A549 (cell line): ENCODE results near the gene NXF2. TPM values are rescaled to one million over a fixed set of nuclear protein-coding genes. Genes with fewer than 3 reads are reported as not detected.
"Not testable (repeated sequence)": the region's sequence is repeated elsewhere in the genome, so short reads cannot be mapped to it uniquely, and the experiment has no call there.

Experiments used
- ATAC-seq, 2 experiments: fragments of 200-7000 bp in 1 of 2; fragments of >200 bp in 1 of 2; cut with Nextera tagmentation in 1 of 2; cut with Tn5 transposase in 1 of 2; 3 replicates each; pipeline versions ENCODE4 v1.8.0 to v1.9.1; 2018 to 2020; ENCODE audit warnings: mild to moderate bottlenecking in 1 of 2, moderate library complexity in 1 of 2
- CTCF ChIA-PET: fragments of 300-600 bp; sonication (Branson Sonifier 250); formaldehyde crosslinking; extraction: SDS; loops from one replicate; lab custom pipeline; 2021; ENCODE audit warnings: antibody characterized with exemption, inconsistent platforms; lab: Yijun Ruan, JAX
- POLR2A ChIA-PET: fragments of 350-600 bp; formaldehyde crosslinking; extraction: SDS; loops from one replicate; lab custom pipeline; 2021; ENCODE audit warnings: antibody characterized with exemption, inconsistent platforms; lab: Yijun Ruan, JAX
- DNase-seq, 2 experiments: peaks; one replicate each; pipeline versions ENCODE4 v3.0.0 to v3.0.0-alpha.2; 2011 to 2016; ENCODE audit warnings: low read depth in 1 of 2, low spot score in 1 of 2
- FAIRE-seq: peaks from 2 replicates; lab custom pipeline; 2011; peaks lifted over from hg19 to GRCh38; lab: Jason Lieb, UNC
- H3K27ac ChIP-seq, 2 experiments: fragments of >200 bp; sonication (Bioruptor Twin); formaldehyde crosslinking; 3 replicates each; pipeline ENCODE4 v1.5.1; 2016 to 2017
- H3K4me1 ChIP-seq: fragments of >200 bp; sonication (Bioruptor Twin); formaldehyde crosslinking; 3 replicates; pipeline ENCODE4 v1.6.1; 2016
- H3K4me2 ChIP-seq: fragments of >200 bp; sonication (Bioruptor Twin); formaldehyde crosslinking; 3 replicates; pipeline ENCODE4 v1.6.1; 2016
- H3K4me3 ChIP-seq: fragments of >200 bp; sonication (Bioruptor Twin); formaldehyde crosslinking; 3 replicates; pipeline ENCODE4 v1.5.1; 2016
- H3K9me3 ChIP-seq: fragments of >200 bp; sonication (Bioruptor Twin); formaldehyde crosslinking; 3 replicates; pipeline ENCODE4 v1.6.1; 2016
- PHF8 ChIP-seq: fragments of 200-600 bp; sonication (generic); IDR thresholded peaks from 2 replicates; pipeline ENCODE4 v1.6.1; 2016; ENCODE audit warnings: low read depth, mild to moderate bottlenecking, antibody characterized with exemption, moderate library complexity, borderline replicate concordance
- WGBS: methylation state at CpG from one replicate; pipeline ENCODE4 v1.1.6; 2017; ENCODE audit errors: missing lambda C conversion rate; 5-methylcytosine and 5-hydroxymethylcytosine counted together
- polyA minus RNA-seq: library from RNA; depleted of rRNA, polyadenylated mRNA; stranded (reverse); fragments of >200 nt; gene quantifications from 2 replicates; pipeline ENCODE4 v1.2.3, GENCODE V29; 2011; rRNA and poly(A)+ RNA removed
- polyA plus RNA-seq, 4 experiments: library from polyadenylated mRNA; depleted of rRNA in 3 of 4; stranded (reverse); fragments of >200 nt; fragmentation: RNase III in 1 of 4; extraction: RNeasy Plus Mini Kit Qiagen cat#74134 plus additional on column Dnase treatment in 1 of 4; gene quantifications; 2 replicates in 3 of 4; 3 replicates in 1 of 4; pipeline ENCODE4 v1.2.3, GENCODE V29; 2011 to 2017

Gene NXF2
- polyA plus RNA-seq (2011; rRNA removed) = not detected in 2 replicates
- polyA plus RNA-seq (2012; cell fraction: cytosol; rRNA removed) = not detected in 2 replicates
- not detected in 2 replicates for polyA plus RNA-seq (2012; cell fraction: nucleus; rRNA removed)
- polyA plus RNA-seq (2017; fragmentation: RNase III; extraction: RNeasy Plus Mini Kit Qiagen cat#74134 plus additional on column Dnase treatment) = not detected in 3 replicates
- polyA minus RNA-seq = not detected in 2 replicates

- POLR2A ChIA-PET, H3K4me2 ChIP-seq, FAIRE-seq, H3K4me3 ChIP-seq, H3K27ac ChIP-seq, H3K9me3 ChIP-seq, CTCF ChIA-PET, DNase-seq, ATAC-seq, H3K4me1 ChIP-seq: not testable (repeated sequence)
- no CpG with 5 or more reads among the region's 9 CpGs for WGBS
Observed at GRCh38 chrX:102246893-102247292, at the start of gene NXF2. Gene NXF2, plus strand, starts transcription at chrX:102247167. Its CDS starts 59,912 bp downstream, at chrX:102307079.

- H3K9me3 ChIP-seq, H3K4me2 ChIP-seq, FAIRE-seq, H3K4me1 ChIP-seq, POLR2A ChIA-PET, H3K4me3 ChIP-seq, H3K27ac ChIP-seq, CTCF ChIA-PET, DNase-seq: not testable (repeated sequence)
- no CpG with 5 or more reads among the region's 5 CpGs for WGBS
- ATAC-seq = peak; percentile 66 to 69; a peak in 3 of 6 replicates
Observed at GRCh38 chrX:102207940-102208339, 39.0 kb upstream of the NXF2 start.

DNA sequence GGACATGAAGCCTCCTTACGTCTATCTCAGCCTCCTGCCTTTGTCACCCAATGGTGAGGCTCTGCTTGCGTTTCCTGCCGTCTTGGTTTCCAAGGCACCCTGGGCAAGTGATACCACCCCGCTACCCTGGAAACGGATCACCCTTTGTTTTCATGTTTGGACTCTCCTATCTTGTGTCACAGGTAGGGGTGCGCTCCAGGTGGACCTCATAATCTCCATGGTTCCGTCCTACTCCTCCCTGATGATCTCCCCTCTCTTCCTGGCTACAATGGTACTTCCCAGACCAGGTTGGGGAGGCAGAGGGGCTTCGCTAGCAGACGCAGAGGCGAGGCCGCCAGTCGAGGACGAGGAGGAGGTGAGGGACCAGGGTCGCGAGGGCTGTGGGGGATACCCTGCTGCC is 32.0 kb upstream of the NXF2 start, which contains the start of gene TCP11X1:
TSS of gene TCP11X1 (plus strand) at position 316 of the 400 bp plus-strand sequence.
- ATAC-seq, H3K27ac ChIP-seq, FAIRE-seq, CTCF ChIA-PET, H3K4me3 ChIP-seq, POLR2A ChIA-PET, H3K9me3 ChIP-seq, H3K4me1 ChIP-seq, H3K4me2 ChIP-seq, DNase-seq: not testable (repeated sequence)
- no CpG with 5 or more reads among the region's 15 CpGs for WGBS

GRCh38 chrX:102216497-102216896 is 30.5 kb upstream of the NXF2 start:
- H3K4me1 ChIP-seq, FAIRE-seq, H3K4me2 ChIP-seq, DNase-seq, CTCF ChIA-PET, POLR2A ChIA-PET, H3K27ac ChIP-seq, H3K4me3 ChIP-seq, H3K9me3 ChIP-seq: not testable (repeated sequence)
- ATAC-seq = peak; percentile 47 to 61; a peak in 2 of 6 replicates
- WGBS = no CpG with 5 or more reads among the region's 3 CpGs

DNA sequence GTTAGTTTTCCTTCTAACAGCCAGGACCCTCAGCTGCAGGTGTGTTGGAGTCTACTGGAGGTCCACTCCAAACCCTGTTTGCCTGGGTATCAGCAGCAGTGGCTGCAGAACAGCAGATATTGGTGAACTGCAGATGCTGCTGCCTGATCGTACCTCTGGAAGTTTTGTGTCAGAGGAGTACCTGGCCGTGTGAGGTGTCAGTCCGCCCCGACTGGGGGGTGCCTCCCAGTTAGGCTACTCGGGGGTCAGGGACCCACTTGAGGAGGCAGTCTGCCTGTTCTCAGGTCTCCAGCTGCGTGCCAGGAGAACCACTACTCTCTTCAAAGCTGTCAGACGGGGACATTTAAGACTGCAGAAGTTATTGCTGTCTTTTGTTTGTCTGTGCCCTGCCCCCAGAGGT is 11.3 kb upstream of the NXF2 start:
- H3K4me1 ChIP-seq, POLR2A ChIA-PET, CTCF ChIA-PET, H3K9me3 ChIP-seq, H3K4me2 ChIP-seq, H3K27ac ChIP-seq, DNase-seq, H3K4me3 ChIP-seq, ATAC-seq, FAIRE-seq: not testable (repeated sequence)
- no CpG with 5 or more reads among the region's 7 CpGs for WGBS

DNA sequence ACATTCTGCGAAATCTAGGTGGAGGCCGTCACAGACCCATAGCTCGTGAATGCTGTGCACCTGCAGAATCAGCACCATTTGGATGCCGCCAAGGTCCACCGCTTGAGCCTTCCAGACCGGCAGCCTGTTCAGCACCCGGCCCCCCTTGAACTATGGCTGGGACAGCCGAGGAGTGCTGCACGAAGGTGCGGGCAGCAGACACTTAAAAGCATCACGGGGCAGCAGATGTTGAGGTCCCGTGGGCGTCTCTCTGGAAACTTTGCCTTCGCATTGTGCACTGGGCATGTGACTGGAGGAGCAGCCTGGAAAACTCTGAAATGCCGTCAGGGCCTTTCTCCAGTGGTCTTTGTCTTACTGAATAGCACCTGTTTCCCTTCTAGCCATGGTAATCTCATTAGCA is 6.7 kb upstream of the NXF2 start:
- H3K4me2 ChIP-seq, H3K4me3 ChIP-seq, H3K9me3 ChIP-seq, FAIRE-seq, H3K4me1 ChIP-seq, CTCF ChIA-PET, ATAC-seq, DNase-seq, POLR2A ChIA-PET, H3K27ac ChIP-seq: not testable (repeated sequence)
- 20% methylated on average over 3 of the region's 15 CpGs for WGBS

GRCh38 chrX:102272231-102272630 is 25.3 kb downstream of the NXF2 start:
- H3K4me3 ChIP-seq, CTCF ChIA-PET, H3K4me1 ChIP-seq, H3K4me2 ChIP-seq, H3K27ac ChIP-seq, POLR2A ChIA-PET, H3K9me3 ChIP-seq, DNase-seq, ATAC-seq: not testable (repeated sequence)
- peak; percentile 43 for FAIRE-seq
- WGBS = no CpG with 5 or more reads among the region's 4 CpGs

GRCh38 chrX:102338162-102338561 is 91.2 kb downstream of the NXF2 start:
- CTCF ChIA-PET = no interaction called here

More at GRCh38 chrX:102338162-102338561, 91.2 kb downstream of the NXF2 start:
- Histone ChIP-seq H3K4me1 (no peaks in the 10 kb centered on the region), H3K4me3 (no peak overlapping the region), H3K9me3 (no peaks in the 10 kb centered on the region), H3K4me2 (no peak overlapping the region), H3K27ac (no peak overlapping the region)
- no peak for DNase-seq
- 8% methylated on average over 4 of the region's 4 CpGs for WGBS
- ATAC-seq = no peak
- POLR2A ChIA-PET = no interaction called here
- FAIRE-seq = no peak
- no peak for TF ChIP-seq PHF8
